ENCODE results near the gene MUC4.
"Not testable (repeated sequence)": the region's sequence is repeated elsewhere in the genome, so short reads cannot be mapped to it uniquely, and the experiment has no call there.

- TF ChIP-seq CTCF (IDR thresholded peaks at IDR 0.05); ZFX (IDR thresholded peaks at IDR 0.05; ENCODE audit: borderline replicate concordance): not testable (repeated sequence)
Observed at GRCh38 chr3:195737782-195738181, 73.9 kb downstream of the MUC4 start.
